CD4-positive, alpha-beta T cell treated with Interferon gamma for 1 hour (primary cell): ENCODE measurements around the gene MIGA1.

Source experiments
- DNase-seq: peaks from one replicate; pipeline ENCODE4 v3.0.0-alpha.2; 2020

Gene MIGA1

GRCh38 chr1:77925518-77925917, 146.1 kb downstream of the MIGA1 start:
- no peak for DNase-seq

GRCh38 chr1:77925956-77926355, 146.5 kb downstream of the MIGA1 start:
- DNase-seq: no peak

- DNase-seq: no peak
These were observed 147.3 kb downstream of the MIGA1 start for GRCh38 chr1:77926561-77927357.

- no peak for DNase-seq
These were observed 148.0 kb downstream of the MIGA1 start for GRCh38 chr1:77927414-77927813.
